Esophagus squamous epithelium (tissue), 4 donors: ENCODE measurements around the gene BBS9.

Source experiments
- POLR2A ChIP-seq, 4 donors: fragments of 450-650 bp; IDR thresholded peaks; one replicate each; pipeline ENCODE4 v1.6.1; 2017; ENCODE audit warnings: antibody characterized with exemption in 4 of 4, mild to moderate bottlenecking in 4 of 4, moderate library complexity in 3 of 4
- TF ChIP-seq, protein P1 (sequence below), 6 experiments: fragments of 450-650 bp in 4 of 6; fragments of 200-600 bp in 2 of 6; sonication (generic) in 2 of 6; IDR thresholded peaks; one replicate each; pipeline ENCODE4 v1.5.1; 2016 to 2019; ENCODE audit warnings: antibody characterized with exemption in 6 of 6, mild to moderate bottlenecking in 4 of 6, moderate library complexity in 4 of 6

DNA sequence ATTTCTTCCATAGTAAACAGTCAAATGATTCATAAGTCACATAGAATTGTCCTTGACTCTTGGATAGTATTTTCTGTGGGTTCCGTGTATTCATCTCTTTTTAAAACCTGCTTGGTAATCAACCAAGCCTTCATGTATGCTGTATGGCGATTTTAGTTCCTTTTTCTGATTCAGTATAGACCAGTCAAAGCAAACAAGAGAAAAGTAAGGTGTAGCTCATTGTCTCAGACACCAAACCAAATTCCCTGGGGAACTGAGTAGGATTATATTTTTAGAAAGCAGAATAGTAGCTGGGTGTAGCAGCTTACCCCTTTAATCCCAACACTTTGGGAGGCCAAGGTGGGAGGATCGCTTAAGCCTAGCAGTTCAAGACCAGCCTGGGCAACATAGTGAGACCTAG, 240.5 kb downstream of the BBS9 start:
- TF ChIP-seq, protein P1, sequence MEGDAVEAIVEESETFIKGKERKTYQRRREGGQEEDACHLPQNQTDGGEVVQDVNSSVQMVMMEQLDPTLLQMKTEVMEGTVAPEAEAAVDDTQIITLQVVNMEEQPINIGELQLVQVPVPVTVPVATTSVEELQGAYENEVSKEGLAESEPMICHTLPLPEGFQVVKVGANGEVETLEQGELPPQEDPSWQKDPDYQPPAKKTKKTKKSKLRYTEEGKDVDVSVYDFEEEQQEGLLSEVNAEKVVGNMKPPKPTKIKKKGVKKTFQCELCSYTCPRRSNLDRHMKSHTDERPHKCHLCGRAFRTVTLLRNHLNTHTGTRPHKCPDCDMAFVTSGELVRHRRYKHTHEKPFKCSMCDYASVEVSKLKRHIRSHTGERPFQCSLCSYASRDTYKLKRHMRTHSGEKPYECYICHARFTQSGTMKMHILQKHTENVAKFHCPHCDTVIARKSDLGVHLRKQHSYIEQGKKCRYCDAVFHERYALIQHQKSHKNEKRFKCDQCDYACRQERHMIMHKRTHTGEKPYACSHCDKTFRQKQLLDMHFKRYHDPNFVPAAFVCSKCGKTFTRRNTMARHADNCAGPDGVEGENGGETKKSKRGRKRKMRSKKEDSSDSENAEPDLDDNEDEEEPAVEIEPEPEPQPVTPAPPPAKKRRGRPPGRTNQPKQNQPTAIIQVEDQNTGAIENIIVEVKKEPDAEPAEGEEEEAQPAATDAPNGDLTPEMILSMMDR (IDR thresholded peaks at IDR 0.05), result no peak
- no peak for TF ChIP-seq POLR2A (IDR thresholded peaks at IDR 0.05)
